ENCODE measurements around the gene NEURL1. TPM values are rescaled to one million over a fixed set of nuclear protein-coding genes. Genes with fewer than 3 reads are reported as not detected.
A peak's percentile ranks its signal among the peaks of the same experiment; 100 is the strongest.

The NEURL1 gene
- total RNA-seq, 1 experiment from 2014 or later: 1.7 TPM

DNA sequence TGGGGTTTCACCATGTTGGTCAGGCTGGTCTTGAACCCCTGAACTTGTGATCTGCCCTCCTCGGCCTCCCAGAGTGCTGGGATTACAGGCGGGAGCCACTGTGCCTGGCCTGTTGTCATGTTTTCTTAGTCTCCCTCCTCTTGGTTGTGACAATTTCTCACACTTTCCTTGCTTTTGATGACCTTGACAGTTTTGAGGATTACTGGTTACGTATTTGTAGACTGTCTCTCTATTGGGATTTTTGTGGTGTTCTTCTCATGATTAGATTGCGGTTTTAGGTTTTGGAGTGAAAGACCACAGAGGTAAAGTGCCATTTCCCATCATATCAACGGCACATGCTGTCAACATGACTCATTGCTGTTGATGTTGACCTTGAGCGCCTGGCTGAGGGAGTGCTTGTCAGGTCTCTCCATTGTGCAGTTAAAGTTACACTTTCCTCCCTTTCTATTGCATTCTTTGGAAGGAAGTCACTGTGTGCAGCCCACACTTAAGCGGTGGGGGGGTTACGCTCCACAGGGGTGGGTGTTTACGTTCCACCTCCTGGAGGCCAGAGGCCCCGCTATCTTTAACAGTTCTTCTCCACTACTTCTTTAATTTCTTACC is 10.8 kb downstream of the NEURL1 start:
- ATAC-seq (peak; percentile 94), DNase-seq (peak; percentile 86)
- peaks cover 10% of the 10 kb centered on the region for H3K4me1 ChIP-seq (ENCODE audit: insufficient read depth, low read length)
- no peaks in the 10 kb centered on the region for H3K79me2 ChIP-seq (ENCODE audit: low read length)
- no peaks in the 10 kb centered on the region for H3K9me2 ChIP-seq (replicated peaks; ENCODE audit: low read length)
- H3K4me3 ChIP-seq (ENCODE audit: low read length): no peak overlapping the region
- no TSS peak for BruUV-seq (replicated peaks)
- POLR2A ChIA-PET (ENCODE audit: unreplicated experiment): no interaction called here
- TF ChIP-seq, protein P1, sequence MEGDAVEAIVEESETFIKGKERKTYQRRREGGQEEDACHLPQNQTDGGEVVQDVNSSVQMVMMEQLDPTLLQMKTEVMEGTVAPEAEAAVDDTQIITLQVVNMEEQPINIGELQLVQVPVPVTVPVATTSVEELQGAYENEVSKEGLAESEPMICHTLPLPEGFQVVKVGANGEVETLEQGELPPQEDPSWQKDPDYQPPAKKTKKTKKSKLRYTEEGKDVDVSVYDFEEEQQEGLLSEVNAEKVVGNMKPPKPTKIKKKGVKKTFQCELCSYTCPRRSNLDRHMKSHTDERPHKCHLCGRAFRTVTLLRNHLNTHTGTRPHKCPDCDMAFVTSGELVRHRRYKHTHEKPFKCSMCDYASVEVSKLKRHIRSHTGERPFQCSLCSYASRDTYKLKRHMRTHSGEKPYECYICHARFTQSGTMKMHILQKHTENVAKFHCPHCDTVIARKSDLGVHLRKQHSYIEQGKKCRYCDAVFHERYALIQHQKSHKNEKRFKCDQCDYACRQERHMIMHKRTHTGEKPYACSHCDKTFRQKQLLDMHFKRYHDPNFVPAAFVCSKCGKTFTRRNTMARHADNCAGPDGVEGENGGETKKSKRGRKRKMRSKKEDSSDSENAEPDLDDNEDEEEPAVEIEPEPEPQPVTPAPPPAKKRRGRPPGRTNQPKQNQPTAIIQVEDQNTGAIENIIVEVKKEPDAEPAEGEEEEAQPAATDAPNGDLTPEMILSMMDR (conservative IDR thresholded peaks at IDR 0.05; ENCODE audit: low read depth, low read length): no peak
- no peak for TF ChIP-seq EZH2 (IDR thresholded peaks at IDR 0.05; ENCODE audit: low read length, unreplicated experiment)
- no peak for TF ChIP-seq EZH2phosphoT487 (IDR thresholded peaks at IDR 0.05; ENCODE audit: borderline replicate concordance, low read length)
- CTCF ChIA-PET: no interaction called here
- H3K27me3 ChIP-seq (ENCODE audit: low read length): no peaks in the 10 kb centered on the region
- no peaks in the 10 kb centered on the region for H3K9me3 ChIP-seq (ENCODE audit: low read length)
- no peaks in the 10 kb centered on the region for H3K36me3 ChIP-seq (ENCODE audit: low read depth, low read length)
- H4K20me1 ChIP-seq (ENCODE audit: low read length): no peaks in the 10 kb centered on the region
- intact Hi-C loops (cut with micrococcal nuclease): no loop called here
- no peak overlapping the region for H3K9ac ChIP-seq (ENCODE audit: low read length)
- no peak overlapping the region for H2AFZ ChIP-seq (ENCODE audit: low read length)
- no peaks in the 10 kb centered on the region for H3F3A ChIP-seq (ENCODE audit: low read length, unreplicated experiment)
- H3K4me2 ChIP-seq (ENCODE audit: low read length): peak overlapping the region; percentile 30
- no peak overlapping the region for H3K27ac ChIP-seq (ENCODE audit: low read length)

DNA sequence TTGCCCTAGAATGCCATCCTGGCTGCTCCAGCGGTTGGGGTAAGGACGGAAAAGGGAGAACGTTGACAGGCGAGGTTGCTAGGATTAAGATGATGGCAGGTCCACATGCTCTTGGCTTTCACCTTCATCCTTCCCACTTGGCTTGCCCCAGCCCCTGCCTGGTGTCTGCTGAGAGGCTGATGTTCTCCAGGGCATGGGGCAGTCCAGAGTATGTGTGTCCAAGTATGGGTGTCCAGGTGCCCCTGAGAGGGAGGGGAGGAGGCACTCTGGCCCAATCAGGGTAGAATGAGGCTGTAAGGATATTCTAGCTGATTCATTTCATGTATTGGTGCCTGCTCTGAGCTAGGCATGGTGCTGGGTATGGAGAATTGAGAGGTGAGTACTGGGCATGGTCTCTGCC is 12.6 kb downstream of the NEURL1 start:
- Histone ChIP-seq H3K4me1 (ENCODE audit: insufficient read depth, low read length) (peaks cover 10% of the 10 kb centered on the region), H3K79me2 (ENCODE audit: low read length) (no peaks in the 10 kb centered on the region), H3K27me3 (ENCODE audit: low read length) (no peaks in the 10 kb centered on the region), H3K27ac (ENCODE audit: low read length) (no peak overlapping the region), H4K20me1 (ENCODE audit: low read length) (no peaks in the 10 kb centered on the region), H3K9ac (ENCODE audit: low read length) (no peak overlapping the region), H3F3A (ENCODE audit: low read length, unreplicated experiment) (no peaks in the 10 kb centered on the region), H3K36me3 (ENCODE audit: low read depth, low read length) (no peaks in the 10 kb centered on the region), H3K9me3 (ENCODE audit: low read length) (no peaks in the 10 kb centered on the region), H3K4me2 (ENCODE audit: low read length) (no peak overlapping the region), H3K9me2 (replicated peaks; ENCODE audit: low read length) (no peaks in the 10 kb centered on the region), H3K4me3 (ENCODE audit: low read length) (no peak overlapping the region), H2AFZ (ENCODE audit: low read length) (no peak overlapping the region)
- ATAC-seq (no peak), DNase-seq (no peak)
- CTCF ChIA-PET: no interaction called here
- no TSS peak for BruUV-seq (replicated peaks)
- intact Hi-C loops (cut with micrococcal nuclease): no loop called here
- POLR2A ChIA-PET (ENCODE audit: unreplicated experiment): no interaction called here
- TF ChIP-seq EZH2 (IDR thresholded peaks at IDR 0.05; ENCODE audit: low read length, unreplicated experiment): no peak
- TF ChIP-seq, protein P1 (conservative IDR thresholded peaks at IDR 0.05; ENCODE audit: low read depth, low read length): no peak
- no peak for TF ChIP-seq EZH2phosphoT487 (IDR thresholded peaks at IDR 0.05; ENCODE audit: borderline replicate concordance, low read length)

DNA sequence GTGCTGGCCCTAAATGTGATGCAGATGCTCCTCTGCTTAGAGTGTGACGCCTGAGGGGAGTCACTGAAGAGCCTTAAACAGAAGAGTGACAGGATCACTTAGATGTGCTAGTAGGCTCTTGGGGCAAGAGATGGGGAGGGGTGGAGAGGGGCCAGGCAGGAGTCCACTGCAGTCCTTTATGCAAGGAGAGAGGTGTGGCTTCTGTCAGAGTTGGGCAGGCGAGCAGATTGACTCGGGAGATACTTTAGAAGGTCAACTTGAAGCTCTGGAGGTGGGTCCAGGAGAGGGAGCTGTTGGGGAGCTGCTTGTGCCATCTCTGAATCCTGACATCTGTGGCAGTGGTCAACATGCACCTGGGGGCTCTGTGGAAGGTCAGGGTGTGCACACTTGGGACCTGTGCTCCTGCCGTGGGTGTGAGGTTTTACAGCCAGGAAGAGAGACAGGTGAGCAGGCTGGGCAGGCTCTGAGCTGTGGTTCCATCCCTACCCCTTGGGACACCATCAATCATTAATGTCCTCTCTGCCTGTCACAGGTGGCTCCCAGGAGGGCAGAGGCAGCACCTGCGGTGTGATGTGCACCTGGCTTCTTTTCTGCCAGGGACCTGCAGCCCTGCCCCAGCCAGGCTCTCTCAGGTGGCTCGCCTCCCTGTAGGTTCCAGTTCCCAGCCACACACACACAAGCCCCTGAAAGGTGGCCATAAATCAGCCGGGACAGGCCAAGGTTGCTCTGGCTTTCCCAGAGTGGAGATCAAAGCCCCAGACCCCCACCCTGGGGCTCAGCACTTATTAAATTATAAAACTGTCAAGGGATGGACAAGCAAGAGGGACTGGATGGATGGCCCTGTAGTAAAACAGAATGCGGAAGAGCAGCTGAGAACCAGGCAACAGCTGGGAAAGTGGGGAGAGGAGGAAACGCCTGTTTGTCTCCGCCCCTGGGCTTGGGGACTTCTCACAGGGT is 14.0 kb downstream of the NEURL1 start:
- ATAC-seq (no peak), DNase-seq (no peak)
- Histone ChIP-seq H3K27ac (ENCODE audit: low read length) (no peak overlapping the region), H3K4me1 (ENCODE audit: insufficient read depth, low read length) (peaks cover 10% of the 10 kb centered on the region), H3K27me3 (ENCODE audit: low read length) (no peaks in the 10 kb centered on the region), H3F3A (ENCODE audit: low read length, unreplicated experiment) (no peaks in the 10 kb centered on the region), H4K20me1 (ENCODE audit: low read length) (no peaks in the 10 kb centered on the region), H3K79me2 (ENCODE audit: low read length) (no peaks in the 10 kb centered on the region), H2AFZ (ENCODE audit: low read length) (no peak overlapping the region), H3K9me2 (replicated peaks; ENCODE audit: low read length) (no peaks in the 10 kb centered on the region), H3K4me3 (ENCODE audit: low read length) (no peak overlapping the region), H3K4me2 (ENCODE audit: low read length) (no peak overlapping the region), H3K36me3 (ENCODE audit: low read depth, low read length) (no peaks in the 10 kb centered on the region), H3K9ac (ENCODE audit: low read length) (no peak overlapping the region), H3K9me3 (ENCODE audit: low read length) (no peaks in the 10 kb centered on the region)
- POLR2A ChIA-PET (ENCODE audit: unreplicated experiment): no interaction called here
- CTCF ChIA-PET: no interaction called here
- no TSS peak for BruUV-seq (replicated peaks)
- intact Hi-C loops (cut with micrococcal nuclease): no loop called here
- no peak for TF ChIP-seq EZH2phosphoT487 (IDR thresholded peaks at IDR 0.05; ENCODE audit: borderline replicate concordance, low read length)
- TF ChIP-seq EZH2 (IDR thresholded peaks at IDR 0.05; ENCODE audit: low read length, unreplicated experiment): no peak
- TF ChIP-seq, protein P1 (conservative IDR thresholded peaks at IDR 0.05; ENCODE audit: low read depth, low read length): no peak

Measured in PC-3 (cell line).